HCT116 (cell line): ENCODE results near the gene KCMF1. TPM values are rescaled to one million over a fixed set of nuclear protein-coding genes. Genes with fewer than 3 reads are reported as not detected.

Source experiments
- ATAC-seq: fragments of 200-7000 bp; cut with Tn5 transposase; 2 replicates; pipeline ENCODE4 v1.9.1; 2020; ENCODE audit warnings: mild to moderate bottlenecking, moderate library complexity
- BruUV-seq: library from RNA; stranded (reverse); fragments of 400-500 nt; replicated peaks from 2 replicates; lab custom pipeline; 2021; lab: Mats Ljungman, UMichigan
- CTCF ChIA-PET: fragments of 300-600 bp; sonication (Branson Sonifier 250); formaldehyde crosslinking; loops from one replicate; lab custom pipeline; 2021; ENCODE audit warnings: antibody characterized with exemption; lab: Charles Lee
- POLR2A ChIA-PET: fragments of 300-600, 350-600 bp; sonication (Branson Sonifier 250); formaldehyde crosslinking; loops from one replicate; lab custom pipeline; 2021; ENCODE audit warnings: antibody characterized with exemption; lab: Charles Lee
- RAD21 ChIA-PET, 2 experiments: fragments of 300-600 bp; sonication (Branson Sonifier 250); formaldehyde crosslinking; loops; one replicate each; lab custom pipeline; 2023; ENCODE audit warnings: low total read pairs in 2 of 2; ENCODE audit not compliant: uncharacterized antibody in 2 of 2, unreplicated experiment in 2 of 2, low non-redundant PET in 1 of 2; lab: Charles Lee
- DNase-seq: peaks from one replicate; pipeline ENCODE4 v3.0.0-alpha.2; 2010; ENCODE audit warnings: low read depth, low spot score
- H2AFZ ChIP-seq: fragments of 200-600 bp; shearing (Covaris generic), sonication (generic); 2 replicates; pipeline ENCODE4 v1.6.1; 2017; ENCODE audit warnings: low read depth, mixed run types, mixed read lengths, antibody characterized with exemption, low read length; ENCODE audit not compliant: poor library complexity, severe bottlenecking
- H3K27ac ChIP-seq: 2 replicates; pipeline ENCODE4 v1.5.1; 2012; ENCODE audit warnings: low read depth, low read length
- H3K27me3 ChIP-seq: fragments of 200-600 bp; sonication (generic); 2 replicates; pipeline ENCODE4 v1.6.1; 2016; ENCODE audit warnings: mixed run types, low read length, mixed read lengths; ENCODE audit not compliant: insufficient read depth
- H3K36me3 ChIP-seq, 2 experiments: fragments of 200-500 bp in 1 of 2; fragments of 200-600 bp in 1 of 2; sonication (Bioruptor generic) in 1 of 2; sonication (generic) in 1 of 2; 2 replicates each; pipeline versions ENCODE4 v1.5.1 to v1.6.1; 2014 to 2016; ENCODE audit warnings: low read length in 2 of 2, inconsistent platforms in 1 of 2, mixed read lengths in 1 of 2, mixed run types in 1 of 2; ENCODE audit not compliant: insufficient read depth in 2 of 2, control insufficient read depth in 1 of 2
- H3K4me1 ChIP-seq, 2 experiments: fragments of 200-600 bp in 1 of 2; sonication (generic) in 1 of 2; 2 replicates each; pipeline versions ENCODE4 v1.5.1 to v1.6.1; 2012 to 2017; ENCODE audit warnings: low read length in 2 of 2, inconsistent platforms in 1 of 2, mild to moderate bottlenecking in 1 of 2, mixed read lengths in 1 of 2, mixed run types in 1 of 2, moderate library complexity in 1 of 2; ENCODE audit not compliant: insufficient read depth in 2 of 2, control insufficient read depth in 1 of 2
- H3K4me2 ChIP-seq: fragments of 200-600 bp; sonication (generic); 2 replicates; pipeline ENCODE4 v1.6.1; 2017; ENCODE audit warnings: mixed run types, low read length, mixed read lengths
- H3K4me3 ChIP-seq, 2 experiments: fragments of 200-600 bp in 1 of 2; sonication (generic) in 1 of 2; replicated peaks in 1 of 2; 2 replicates each; pipeline ENCODE4 v1.5.1; 2011 to 2016; ENCODE audit warnings: low read length in 2 of 2, control low read depth in 1 of 2, low read depth in 1 of 2, mild to moderate bottlenecking in 1 of 2, mixed read lengths in 1 of 2, mixed run types in 1 of 2
- H3K79me2 ChIP-seq: fragments of 200-600 bp; sonication (generic); 2 replicates; pipeline ENCODE4 v1.6.1; 2017; ENCODE audit warnings: mild to moderate bottlenecking, mixed run types, low read length, moderate library complexity, mixed read lengths; ENCODE audit not compliant: insufficient read depth
- H3K9ac ChIP-seq: fragments of 200-600 bp; sonication (generic); 2 replicates; pipeline ENCODE4 v1.6.1; 2016; ENCODE audit warnings: low read length, mixed read lengths
- H3K9me2 ChIP-seq: fragments of 200-600 bp; sonication (generic), shearing (Covaris generic); 2 replicates; pipeline ENCODE4 v1.6.1; 2017; ENCODE audit warnings: mixed run types, mild to moderate bottlenecking, moderate library complexity; ENCODE audit not compliant: insufficient read depth
- H3K9me3 ChIP-seq, 2 experiments: fragments of 200-500 bp in 1 of 2; fragments of 200-600 bp in 1 of 2; sonication (Bioruptor generic) in 1 of 2; sonication (generic) in 1 of 2; 2 replicates each; pipeline ENCODE4 v1.6.1; 2014 to 2017; ENCODE audit warnings: low read length in 2 of 2, mixed read lengths in 2 of 2, inconsistent platforms in 1 of 2, low read depth in 1 of 2, mild to moderate bottlenecking in 1 of 2, mixed run types in 1 of 2, moderate library complexity in 1 of 2; ENCODE audit not compliant: control insufficient read depth in 1 of 2, insufficient read depth in 1 of 2
- H4K20me1 ChIP-seq: fragments of 200-600 bp; sonication (generic), shearing (Covaris generic); 2 replicates; pipeline ENCODE4 v1.6.1; 2017; ENCODE audit warnings: mixed run types, mild to moderate bottlenecking, moderate library complexity; ENCODE audit not compliant: insufficient read depth
- CBX3 ChIP-seq: IDR thresholded peaks from 2 replicates; pipeline ENCODE4 v1.6.1; 2012; ENCODE audit warnings: low read depth
- EGR1 ChIP-seq: IDR thresholded peaks from 2 replicates; pipeline ENCODE4 v1.6.1; 2012; ENCODE audit warnings: low read depth
- FOSL1 ChIP-seq: IDR thresholded peaks from 2 replicates; pipeline ENCODE4 v1.6.1; 2012; ENCODE audit warnings: low read depth
- POLR2A ChIP-seq: IDR thresholded peaks from 2 replicates; pipeline ENCODE4 v1.7.0; 2011; ENCODE audit warnings: borderline replicate concordance; ENCODE audit not compliant: insufficient read depth, insufficient read length; ENCODE audit errors: extremely low read depth
- POLR2AphosphoS5 ChIP-seq: IDR thresholded peaks from 2 replicates; pipeline ENCODE4 v1.6.1; 2011; ENCODE audit warnings: mild to moderate bottlenecking, low read depth, low read length, moderate library complexity
- REST ChIP-seq: IDR thresholded peaks from 2 replicates; pipeline ENCODE4 v1.6.1; 2012; ENCODE audit warnings: low read depth
- SRF ChIP-seq: IDR thresholded peaks from 2 replicates; pipeline ENCODE4 v1.6.1; 2012; ENCODE audit warnings: low read depth
- ZFX ChIP-seq: fragments of 450-650 bp; IDR thresholded peaks from 2 replicates; pipeline ENCODE4 v1.6.1; 2017
- intact Hi-C: fragments of 100-400 bp; cut with micrococcal nuclease; formaldehyde crosslinking; loops from 2 replicates; pipeline ENCODE4 v1.10.0; 2022
- total RNA-seq: library from RNA; stranded (reverse); gene quantifications from one replicate; pipeline ENCODE4 v1.2.1, GENCODE V29; 2021; ENCODE audit not compliant: unreplicated experiment

The KCMF1 gene
- total RNA-seq, 1 experiment from 2014 or later: 119 TPM

- TF ChIP-seq REST (no peak), EGR1 (no peak), ZFX (no peak)
- TF ChIP-seq, all 23 proteins: peak for 0
Measured at GRCh38 chr2:84954329-84954728, 16.6 kb upstream of the KCMF1 start (continued).

- no peak overlapping the region for H2AFZ ChIP-seq
- no peak for TF ChIP-seq SRF
- TF ChIP-seq ZFX: no peak
- no peak for TF ChIP-seq FOSL1
- no peak for TF ChIP-seq CBX3
- no peak for TF ChIP-seq POLR2AphosphoS5
- TF ChIP-seq POLR2A: no peak
- no peak for TF ChIP-seq REST
- TF ChIP-seq, all 23 proteins: peak for 0
- Histone ChIP-seq H3K79me2 (no peaks in the 10 kb centered on the region), H3K9me2 (no peaks in the 10 kb centered on the region), H3K4me2 (peak overlapping the region; percentile 81; the same call in 1 of the 2 replicates), H3K36me3 (no peaks in the 10 kb centered on the region), H3K27me3 (no peaks in the 10 kb centered on the region), H3K9me3 (no peaks in the 10 kb centered on the region), H4K20me1 (no peaks in the 10 kb centered on the region), H3K4me1 (peaks cover 42 to 58% of the 10 kb centered on the region in 2 experiments), H3K9ac (peak overlapping the region; percentile 63; the same call in 1 of the 2 replicates), H3K4me3 (no peak overlapping the region), H3K27ac (peak overlapping the region; percentile 83)
- ChIA-PET POLR2A (interaction anchor here (5.5 kb wide), 1 partner anchor 10 kb away, joined by 67 read pairs; no protein-coding TSS in a partner anchor), RAD21 (interaction anchor here in 1 of 2 experiments (0.7 kb wide), 1 partner anchor 41 kb away, joined by 3 read pairs; no protein-coding TSS in a partner anchor), CTCF (interaction anchor here (3.1 kb wide), 1 partner anchor 31 kb away, joined by 29 read pairs; no protein-coding TSS in a partner anchor)
- BruUV-seq: no TSS peak
- intact Hi-C loops: no loop called here
- DNase-seq (no peak), ATAC-seq (no peak)
Measured at GRCh38 chr2:84956334-84957297, 14.3 kb upstream of the KCMF1 start.
